OCI-LY7 (cell line): Measurements from ENCODE around the gene SRCIN1. TPM values are rescaled to one million over a fixed set of nuclear protein-coding genes. Genes with fewer than 3 reads are reported as not detected.
"Not testable (repeated sequence)": the region's sequence is repeated elsewhere in the genome, so short reads cannot be mapped to it uniquely, and the experiment has no call there.

Source experiments
- BruUV-seq: library from RNA; stranded (reverse); fragments of 400-500 nt; replicated peaks from 2 replicates; lab custom pipeline; 2021; lab: Mats Ljungman, UMichigan
- CTCF ChIA-PET: fragments of 300-600 bp; sonication (Branson Sonifier 250); formaldehyde crosslinking; loops from one replicate; lab custom pipeline; 2022; ENCODE audit warnings: antibody characterized with exemption; ENCODE audit not compliant: unreplicated experiment; lab: Charles Lee
- POLR2A ChIA-PET: fragments of 300-600 bp; sonication (Branson Sonifier 250); formaldehyde crosslinking; loops from one replicate; lab custom pipeline; 2022; ENCODE audit warnings: antibody characterized with exemption; lab: Charles Lee
- DNase-seq: peaks from one replicate; pipeline ENCODE4 v3.0.0-alpha.2; 2015; ENCODE audit warnings: low spot score
- H2AFZ ChIP-seq: fragments of 200-600 bp; sonication (generic), shearing (Covaris generic); 2 replicates; pipeline ENCODE4 v1.6.1; 2014; ENCODE audit warnings: mild to moderate bottlenecking, antibody characterized with exemption, low read length, moderate library complexity
- H3K27ac ChIP-seq: fragments of 200-600 bp; sonication (generic); 2 replicates; pipeline ENCODE4 v1.5.1; 2014; ENCODE audit warnings: mixed run types, low read depth, mild to moderate bottlenecking, moderate library complexity, low read length, inconsistent platforms; ENCODE audit not compliant: poor library complexity, severe bottlenecking
- H3K36me3 ChIP-seq: fragments of 200-600 bp; sonication (generic); 2 replicates; pipeline ENCODE4 v1.6.1; 2014; ENCODE audit warnings: mild to moderate bottlenecking, antibody characterized with exemption, low read length, moderate library complexity, mixed read lengths; ENCODE audit not compliant: insufficient read depth
- H3K4me1 ChIP-seq: fragments of 200-600 bp; sonication (generic); 2 replicates; pipeline ENCODE4 v1.5.1; 2014; ENCODE audit warnings: mild to moderate bottlenecking, low read length; ENCODE audit not compliant: insufficient read depth, poor library complexity, severe bottlenecking
- H3K4me2 ChIP-seq: fragments of 200-600 bp; sonication (generic); 2 replicates; pipeline ENCODE4 v1.6.1; 2014; ENCODE audit warnings: mild to moderate bottlenecking, low read length
- H3K4me3 ChIP-seq: fragments of 200-600 bp; sonication (generic); 2 replicates; pipeline ENCODE4 v1.5.1; 2014; ENCODE audit warnings: mild to moderate bottlenecking, low read depth, low read length; ENCODE audit not compliant: poor library complexity, severe bottlenecking
- H3K79me2 ChIP-seq: fragments of 200-600 bp; sonication (generic); 2 replicates; pipeline ENCODE4 v1.6.1; 2016; ENCODE audit warnings: low read depth, mild to moderate bottlenecking, low read length, moderate library complexity, mixed read lengths; ENCODE audit not compliant: insufficient read depth
- H3K9me2 ChIP-seq: fragments of 200-600 bp; sonication (generic); 2 replicates; pipeline ENCODE4 v1.6.1; 2016; ENCODE audit warnings: mild to moderate bottlenecking, low read length, mixed read lengths; ENCODE audit not compliant: insufficient read depth
- H3K9me3 ChIP-seq: fragments of 200-600 bp; sonication (generic); 2 replicates; pipeline ENCODE4 v1.6.1; 2014; ENCODE audit warnings: mild to moderate bottlenecking, mixed run types, low read length, mixed read lengths
- H4K20me1 ChIP-seq: fragments of 200-600 bp; sonication (generic); 2 replicates; pipeline ENCODE4 v1.6.1; 2014; ENCODE audit warnings: mild to moderate bottlenecking, antibody characterized with exemption, low read length, moderate library complexity, mixed read lengths; ENCODE audit not compliant: insufficient read depth
- CTCF ChIP-seq: fragments of 200-600 bp; sonication (generic); conservative IDR thresholded peaks from 2 replicates; pipeline ENCODE4 v1.5.1; 2014; ENCODE audit warnings: mild to moderate bottlenecking, antibody characterized with exemption, low read length, moderate library complexity, mixed read lengths
- intact Hi-C: fragments of 100-400 bp; cut with micrococcal nuclease; formaldehyde crosslinking; loops from one replicate; pipeline ENCODE4 v1.10.0; 2022; ENCODE audit not compliant: unreplicated experiment
- total RNA-seq, 2 experiments: library from RNA; depleted of rRNA in 1 of 2; stranded (reverse); fragments of >200 nt in 1 of 2; shearing (Covaris generic) in 1 of 2; gene quantifications; 2 replicates each; pipeline ENCODE4 v1.2.3, GENCODE V29; 2014 to 2022

The SRCIN1 gene
- total RNA-seq, 2 experiments from 2014 or later: 1.5 to 4.6 TPM

GRCh38 chr17:38492067-38493040 lies 113.4 kb downstream of the SRCIN1 start:
- peak; percentile 89 for DNase-seq
- H2AFZ ChIP-seq, H3K79me2 ChIP-seq, BruUV-seq, H3K4me2 ChIP-seq, H3K9me3 ChIP-seq, H3K27ac ChIP-seq, H3K36me3 ChIP-seq, H3K4me3 ChIP-seq, H3K4me1 ChIP-seq, H3K9me2 ChIP-seq, CTCF ChIA-PET, POLR2A ChIA-PET, H4K20me1 ChIP-seq: not testable (repeated sequence)
- intact Hi-C loops: loop anchor here (1.0 to 5.0 kb wide), 2 partner anchors 140 to 175 kb away; partner anchors contain the start of gene SOCS7
- peak; percentile 81 for TF ChIP-seq CTCF

GRCh38 chr17:38491346-38492066 lies 114.2 kb downstream of the SRCIN1 start:
- H3K27ac ChIP-seq, H3K79me2 ChIP-seq, H3K4me2 ChIP-seq, H4K20me1 ChIP-seq, POLR2A ChIA-PET, H3K4me1 ChIP-seq, H2AFZ ChIP-seq, BruUV-seq, DNase-seq, H3K9me3 ChIP-seq, H3K9me2 ChIP-seq, H3K4me3 ChIP-seq, H3K36me3 ChIP-seq: not testable (repeated sequence)
- CTCF ChIA-PET: interaction anchor here (0.6 kb wide), 1 partner anchor 76 kb away, joined by 3 read pairs; no protein-coding TSS in a partner anchor
- intact Hi-C loops: loop anchor here (1.0 to 5.0 kb wide), 2 partner anchors 139 to 176 kb away; partner anchors contain the start of gene SOCS7

GRCh38 chr17:38489774-38490173 lies 116.0 kb downstream of the SRCIN1 start:
- DNase-seq, H3K9me3 ChIP-seq, H3K4me3 ChIP-seq, H3K79me2 ChIP-seq, H3K9me2 ChIP-seq, BruUV-seq, H3K36me3 ChIP-seq, H3K27ac ChIP-seq, H3K4me2 ChIP-seq, H2AFZ ChIP-seq, H4K20me1 ChIP-seq: not testable (repeated sequence)
- intact Hi-C loops: loop anchor here (5.0 kb wide), 1 partner anchor 137 kb away; the partner anchor contains the start of gene SOCS7
- POLR2A ChIA-PET: interaction anchor here (0.6 to 0.7 kb wide), 2 partner anchors 67 to 185 kb away, joined by 3 read pairs; no protein-coding TSS in a partner anchor
- CTCF ChIA-PET: interaction anchor here (0.6 kb wide), 1 partner anchor 885 kb away, joined by 3 read pairs; no protein-coding TSS in a partner anchor
- peaks cover 14% of the 10 kb centered on the region for H3K4me1 ChIP-seq

GRCh38 chr17:38485681-38486298 lies 120.0 kb downstream of the SRCIN1 start:
- H2AFZ ChIP-seq: peak overlapping the region; percentile 98
- H3K9me2 ChIP-seq, H3K79me2 ChIP-seq, H3K9me3 ChIP-seq, H3K36me3 ChIP-seq, BruUV-seq, H4K20me1 ChIP-seq, CTCF ChIA-PET: not testable (repeated sequence)
- intact Hi-C loops: loop anchor here (1.0 to 2.0 kb wide), 3 partner anchors 41 to 71 kb away; no protein-coding TSS in a partner anchor
- peak overlapping the region; percentile 58 for H3K4me2 ChIP-seq
- peak overlapping the region; percentile 68 for H3K27ac ChIP-seq
- peak; percentile 85 for DNase-seq
- H3K4me1 ChIP-seq: peaks cover 14% of the 10 kb centered on the region
- POLR2A ChIA-PET: interaction anchor here (0.5 to 1.3 kb wide), 5 partner anchors 47 to 385 kb away, joined by 3 to 4 read pairs (median 3); no protein-coding TSS in a partner anchor
- H3K4me3 ChIP-seq: peak overlapping the region; percentile 0
